Activated T-cell treated with anti-CD3 and anti-CD28 coated beads, Interleukin-2, amount 50 U/mL, for 4 hours (primary cell): ENCODE measurements around the gene CC2D2B. TPM values are rescaled to one million over a fixed set of nuclear protein-coding genes. Genes with fewer than 3 reads are reported as not detected.
"Not testable (repeated sequence)": the region's sequence is repeated elsewhere in the genome, so short reads cannot be mapped to it uniquely, and the experiment has no call there.

Experiments
- ATAC-seq, 2 donors: fragments of 200-7000 bp; cut with Tn5 transposase; one replicate each; pipeline ENCODE4 v1.10.0; 2021
- DNase-seq: peaks from one replicate; pipeline ENCODE4 v3.0.0-alpha.2; 2020
- H3K27me3 Mint-ChIP-seq: one replicate; pipeline ENCODE4 v1.8.0; 2021; ENCODE audit warnings: low read depth, mixed read lengths
- H3K36me3 Mint-ChIP-seq: one replicate; pipeline ENCODE4 v1.8.0; 2022; ENCODE audit warnings: mixed read lengths; ENCODE audit not compliant: insufficient read depth
- H3K4me1 Mint-ChIP-seq: one replicate; pipeline ENCODE4 v1.8.0; 2021; ENCODE audit warnings: low read depth, mixed read lengths
- H3K4me3 Mint-ChIP-seq: one replicate; pipeline ENCODE4 v1.8.0; 2021; ENCODE audit warnings: mild to moderate bottlenecking, moderate library complexity, mixed read lengths
- H3K9me3 Mint-ChIP-seq: one replicate; pipeline ENCODE4 v1.8.0; 2021; ENCODE audit warnings: mixed read lengths
- total RNA-seq, 3 donors: library from RNA; stranded (reverse); gene quantifications; one replicate each; pipeline ENCODE4 v1.2.1, GENCODE V29; 2021

The CC2D2B gene
- total RNA-seq, 3 donors from 2014 or later = not detected

DNA sequence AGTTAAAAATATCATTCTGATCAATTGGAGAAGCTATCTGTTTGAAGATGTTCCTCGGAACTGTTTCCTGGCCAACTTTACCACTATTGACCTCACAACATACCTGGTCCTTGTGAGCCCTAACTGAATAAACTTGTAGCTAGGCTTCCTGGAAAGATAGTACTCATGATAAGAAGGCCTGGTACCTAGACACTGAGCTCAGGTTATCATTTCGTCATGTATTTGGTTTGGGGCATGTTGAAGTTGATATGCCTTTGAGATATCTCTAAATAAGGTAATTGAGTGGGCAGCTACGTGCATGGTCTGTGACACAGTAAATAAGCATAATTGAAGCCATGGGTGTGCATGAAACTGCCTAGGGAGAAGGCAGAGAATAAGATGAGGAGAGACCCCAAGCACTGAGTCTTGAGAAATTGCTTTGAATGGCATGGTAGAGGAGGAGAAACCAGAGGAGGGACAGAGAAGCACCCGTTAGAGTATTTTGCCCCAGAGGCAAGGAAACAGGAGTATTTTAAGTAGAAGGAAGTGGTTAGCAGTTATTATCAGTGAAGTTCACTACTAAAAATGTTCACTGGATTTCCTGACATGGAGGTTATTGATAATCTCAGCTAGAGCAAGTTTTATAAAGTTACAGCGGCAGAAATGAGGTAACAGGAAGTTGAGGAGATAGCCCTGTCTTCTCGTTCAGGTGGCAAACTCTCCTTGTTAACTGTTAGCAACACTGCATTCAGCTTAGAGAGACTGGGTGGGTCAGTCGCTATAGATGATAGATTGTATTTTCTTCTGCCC lies 55.6 kb downstream of the CC2D2B start:
- ATAC-seq = peak in 1 of 2 donors; percentile 43
- H3K9me3 Mint-ChIP-seq = peaks cover 10% of the 10 kb centered on the region
- H3K36me3 Mint-ChIP-seq = peaks cover 3% of the 10 kb centered on the region
- DNase-seq = no peak
- peak overlapping the region; percentile 65 for H3K4me3 Mint-ChIP-seq
- H3K4me1 Mint-ChIP-seq = peaks cover 16% of the 10 kb centered on the region
- no peaks in the 10 kb centered on the region for H3K27me3 Mint-ChIP-seq

GRCh38 chr10:95963991-95964389 lies 56.2 kb downstream of the CC2D2B start:
- Mint-ChIP-seq H3K27me3 (no peaks in the 10 kb centered on the region), H3K4me1 (peaks cover 16% of the 10 kb centered on the region), H3K36me3 (no peaks in the 10 kb centered on the region), H3K9me3 (peaks cover 4% of the 10 kb centered on the region), H3K4me3 (peak overlapping the region; percentile 65)
- ATAC-seq (no peak), DNase-seq (no peak)

DNA sequence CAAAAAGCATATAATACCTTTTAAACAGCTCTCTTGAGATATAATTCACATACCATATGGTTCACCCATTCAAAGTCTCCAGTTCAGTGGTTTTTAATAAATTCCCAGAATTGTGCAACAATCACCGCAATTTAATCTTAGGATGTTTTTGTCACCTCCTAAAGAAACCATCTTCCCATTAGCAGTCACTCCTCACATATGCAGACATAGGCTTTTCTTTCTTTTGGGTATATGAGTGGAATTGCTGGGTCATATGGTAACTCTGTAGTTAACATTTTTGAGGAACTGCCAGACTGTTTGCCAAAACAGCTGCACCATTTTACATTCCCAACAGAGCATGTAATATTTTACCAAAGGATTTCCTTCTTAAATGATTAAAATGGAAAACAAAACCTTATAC lies 57.0 kb downstream of the CC2D2B start:
- DNase-seq (no peak), ATAC-seq (no peak)
- no peaks in the 10 kb centered on the region for H3K27me3 Mint-ChIP-seq
- peaks cover 3% of the 10 kb centered on the region for H3K9me3 Mint-ChIP-seq
- peaks cover 16% of the 10 kb centered on the region for H3K4me1 Mint-ChIP-seq
- no peak overlapping the region for H3K4me3 Mint-ChIP-seq
- H3K36me3 Mint-ChIP-seq = no peaks in the 10 kb centered on the region

GRCh38 chr10:95976362-95977229 lies 68.8 kb downstream of the CC2D2B start:
- Mint-ChIP-seq H3K4me3 (no peak overlapping the region), H3K4me1 (no peaks in the 10 kb centered on the region), H3K36me3 (no peaks in the 10 kb centered on the region), H3K27me3 (peaks cover 5% of the 10 kb centered on the region), H3K9me3 (no peaks in the 10 kb centered on the region)
- ATAC-seq (no peak), DNase-seq (no peak)

GRCh38 chr10:95982200-95982599 lies 74.4 kb downstream of the CC2D2B start:
- no peaks in the 10 kb centered on the region for H3K9me3 Mint-ChIP-seq
- ATAC-seq (no peak), DNase-seq (no peak)
- no peak overlapping the region for H3K4me3 Mint-ChIP-seq
- no peaks in the 10 kb centered on the region for H3K36me3 Mint-ChIP-seq
- H3K27me3 Mint-ChIP-seq = peaks cover 5% of the 10 kb centered on the region
- no peaks in the 10 kb centered on the region for H3K4me1 Mint-ChIP-seq

DNA sequence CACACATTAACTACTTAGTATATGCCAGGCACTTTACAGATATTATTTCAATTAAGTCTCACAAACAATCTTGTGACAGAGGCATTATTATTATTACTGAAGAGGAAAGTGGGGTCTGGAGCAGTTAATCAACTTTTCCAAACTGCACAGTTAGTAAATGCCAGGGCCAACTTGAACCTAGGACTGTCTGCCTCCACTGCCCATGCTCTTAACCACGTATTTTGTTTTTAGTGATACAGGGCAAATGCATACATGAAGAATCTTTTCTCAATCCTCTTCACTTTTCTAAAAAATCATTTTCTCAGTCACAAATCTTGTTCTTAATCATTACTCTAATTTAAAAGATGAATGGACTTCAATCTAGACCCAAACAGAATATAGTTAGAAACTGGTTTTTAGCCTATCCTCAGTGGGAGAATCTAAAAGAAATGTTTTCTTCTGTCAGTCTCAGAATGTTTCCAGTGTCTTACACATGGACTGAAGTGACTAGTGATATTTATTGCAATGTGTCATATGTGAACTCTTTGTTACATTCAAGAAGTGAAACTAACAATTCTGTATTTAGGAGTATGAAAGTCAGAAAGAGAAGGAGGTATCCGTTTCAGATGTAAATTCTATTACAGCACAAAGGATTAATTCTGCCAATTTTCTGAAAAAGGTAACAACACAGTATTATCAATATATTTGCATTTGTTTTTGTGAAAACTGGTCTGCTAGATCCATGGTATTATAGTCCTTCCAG lies 80.1 kb downstream of the CC2D2B start:
- Mint-ChIP-seq H3K36me3 (no peaks in the 10 kb centered on the region), H3K4me3 (no peak overlapping the region), H3K4me1 (no peaks in the 10 kb centered on the region), H3K9me3 (no peaks in the 10 kb centered on the region), H3K27me3 (peaks cover 5% of the 10 kb centered on the region)
- DNase-seq (no peak), ATAC-seq (no peak)

GRCh38 chr10:95988702-95989101 lies 80.9 kb downstream of the CC2D2B start:
- DNase-seq (no peak), ATAC-seq (no peak)
- peaks cover 5% of the 10 kb centered on the region for H3K27me3 Mint-ChIP-seq
- no peaks in the 10 kb centered on the region for H3K36me3 Mint-ChIP-seq
- no peaks in the 10 kb centered on the region for H3K4me1 Mint-ChIP-seq
- H3K4me3 Mint-ChIP-seq = no peak overlapping the region
- no peaks in the 10 kb centered on the region for H3K9me3 Mint-ChIP-seq

- not testable (repeated sequence) for ATAC-seq, H3K27me3 Mint-ChIP-seq, H3K36me3 Mint-ChIP-seq, DNase-seq, H3K4me3 Mint-ChIP-seq, H3K4me1 Mint-ChIP-seq, H3K9me3 Mint-ChIP-seq
Measured at GRCh38 chr10:95994376-95994775, 86.6 kb downstream of the CC2D2B start.

DNA sequence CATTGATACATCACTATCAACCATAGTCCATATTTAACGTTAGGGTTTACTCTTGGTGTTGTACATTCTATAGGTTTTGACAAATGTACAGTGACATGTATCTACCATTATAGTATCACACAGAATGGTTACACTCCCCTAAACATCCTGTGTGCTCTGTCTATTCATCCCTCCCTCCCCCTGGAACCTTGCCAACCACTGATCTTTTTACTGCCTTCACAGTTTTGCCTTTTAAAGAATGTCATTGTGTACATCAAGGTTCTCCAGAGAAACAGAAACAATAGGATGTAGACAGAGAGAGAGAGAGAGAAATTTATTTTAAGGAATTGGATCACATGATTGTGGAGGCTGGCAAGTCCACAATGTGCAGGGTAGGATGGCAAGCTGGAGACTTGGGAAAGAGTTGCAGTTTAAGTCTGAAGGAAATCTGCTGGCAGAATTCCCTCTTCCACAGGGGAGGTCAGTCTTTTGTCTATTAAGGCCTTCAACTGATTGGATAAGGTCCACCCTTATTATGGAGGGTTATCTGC lies 90.5 kb downstream of the CC2D2B start:
- H3K4me3 Mint-ChIP-seq = no peak overlapping the region
- H3K36me3 Mint-ChIP-seq = no peaks in the 10 kb centered on the region
- ATAC-seq (no peak), DNase-seq (no peak)
- no peaks in the 10 kb centered on the region for H3K4me1 Mint-ChIP-seq
- no peaks in the 10 kb centered on the region for H3K9me3 Mint-ChIP-seq
- H3K27me3 Mint-ChIP-seq = peaks cover 5% of the 10 kb centered on the region

- ATAC-seq (no peak), DNase-seq (no peak)
- H3K4me3 Mint-ChIP-seq = no peak overlapping the region
- peaks cover 2% of the 10 kb centered on the region for H3K4me1 Mint-ChIP-seq
- peaks cover 10% of the 10 kb centered on the region for H3K27me3 Mint-ChIP-seq
- H3K36me3 Mint-ChIP-seq = no peaks in the 10 kb centered on the region
- H3K9me3 Mint-ChIP-seq = no peaks in the 10 kb centered on the region
Measured at GRCh38 chr10:96013956-96014355, 106.2 kb downstream of the CC2D2B start.

GRCh38 chr10:96014473-96015102 lies 106.8 kb downstream of the CC2D2B start:
- ATAC-seq (no peak), DNase-seq (no peak)
- Mint-ChIP-seq H3K4me3 (no peak overlapping the region), H3K4me1 (peaks cover 2% of the 10 kb centered on the region), H3K27me3 (peaks cover 10% of the 10 kb centered on the region), H3K9me3 (no peaks in the 10 kb centered on the region), H3K36me3 (no peaks in the 10 kb centered on the region)

GRCh38 chr10:96017191-96017687 lies 109.5 kb downstream of the CC2D2B start:
- H3K4me1 Mint-ChIP-seq = peaks cover 2% of the 10 kb centered on the region
- DNase-seq (peak; percentile 8), ATAC-seq (peak; percentile 82 to 85)
- H3K9me3 Mint-ChIP-seq = no peaks in the 10 kb centered on the region
- H3K36me3 Mint-ChIP-seq = no peaks in the 10 kb centered on the region
- no peak overlapping the region for H3K4me3 Mint-ChIP-seq
- peaks cover 10% of the 10 kb centered on the region for H3K27me3 Mint-ChIP-seq

DNA sequence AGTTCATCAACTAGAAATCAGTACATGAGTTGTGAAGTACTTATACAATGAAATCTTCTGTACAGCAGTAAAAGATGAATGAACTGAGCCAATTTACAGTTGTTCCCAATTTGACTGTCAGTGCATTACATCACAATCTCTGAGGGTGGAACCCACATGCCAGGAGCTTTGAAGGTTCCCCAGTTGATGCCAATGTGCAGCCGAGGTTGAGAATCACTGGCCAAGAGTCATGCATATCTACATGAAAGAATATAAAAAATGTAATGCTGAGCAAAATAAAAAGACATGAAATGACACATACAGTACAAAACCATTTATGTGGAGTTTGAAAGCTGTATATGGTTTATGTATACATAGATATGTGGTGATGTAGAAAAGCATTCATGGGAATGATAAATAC lies 113.6 kb downstream of the CC2D2B start:
- DNase-seq (no peak), ATAC-seq (no peak)
- Mint-ChIP-seq H3K36me3 (no peaks in the 10 kb centered on the region), H3K27me3 (peaks cover 6% of the 10 kb centered on the region), H3K9me3 (no peaks in the 10 kb centered on the region), H3K4me3 (no peak overlapping the region), H3K4me1 (peaks cover 2% of the 10 kb centered on the region)
